GM21360 (cell line): ENCODE measurements around the gene AK4.
"Not testable (repeated sequence)": the region's sequence is repeated elsewhere in the genome, so short reads cannot be mapped to it uniquely, and the experiment has no call there.

Source experiments
- ATAC-seq: cut with Tn5 transposase; IDR thresholded peaks from one replicate; pipeline ENCODE4 v1.9.1; 2021; ENCODE audit warnings: mild to moderate bottlenecking, moderate library complexity; ENCODE audit not compliant: unreplicated experiment

AK4 gene

DNA sequence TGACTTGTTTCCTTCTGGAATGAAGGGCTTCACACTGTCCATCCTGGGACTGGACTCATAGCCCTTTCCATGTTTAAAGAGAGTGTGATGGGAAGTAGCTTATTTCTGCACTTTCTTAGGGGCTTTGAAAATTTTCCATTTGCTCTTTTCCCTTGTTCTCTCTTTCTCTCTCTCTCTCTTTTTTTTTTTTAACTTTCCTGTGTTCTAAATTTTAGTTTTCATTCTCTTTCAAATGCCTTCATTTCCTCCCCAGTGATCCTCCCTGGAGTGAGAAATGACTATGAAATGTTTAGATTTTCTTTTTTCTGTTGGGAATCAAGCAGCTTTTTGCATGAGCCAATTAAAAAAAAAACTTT is 2.1 kb downstream of the AK4 start:
- no peak for ATAC-seq

DNA sequence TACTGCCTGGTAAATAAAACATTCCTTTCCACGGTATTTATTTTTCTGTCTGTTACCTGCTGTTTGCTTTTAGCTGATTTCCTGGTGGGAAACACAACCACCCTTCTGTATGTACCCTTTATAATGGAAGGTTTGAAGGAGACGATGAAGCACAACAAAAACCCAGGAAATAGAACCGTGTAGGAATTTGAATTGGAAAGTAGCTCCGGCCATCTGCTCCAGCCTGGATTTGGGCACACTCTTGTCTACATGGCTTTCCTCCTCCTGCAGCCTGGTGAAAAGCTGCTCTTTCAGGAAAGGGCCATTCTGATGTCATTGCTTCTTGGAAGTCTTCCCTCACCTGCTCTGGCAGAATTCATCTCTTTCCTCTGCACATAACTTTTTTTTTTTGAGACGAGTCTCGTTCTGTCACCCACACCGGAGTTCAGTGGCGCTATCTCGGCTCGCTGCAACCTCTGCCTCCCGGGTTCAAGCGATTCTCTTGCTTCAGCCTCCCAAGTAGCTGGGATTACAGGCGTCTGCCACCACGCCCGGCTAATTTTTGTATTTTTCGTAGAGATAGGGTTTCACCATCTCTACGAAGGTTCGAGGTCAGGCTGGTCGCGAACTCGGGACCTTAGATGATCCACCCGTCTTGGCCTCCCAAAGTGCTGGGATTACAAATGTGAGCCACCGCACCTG is 2.7 kb downstream of the AK4 start:
- no peak for ATAC-seq

DNA sequence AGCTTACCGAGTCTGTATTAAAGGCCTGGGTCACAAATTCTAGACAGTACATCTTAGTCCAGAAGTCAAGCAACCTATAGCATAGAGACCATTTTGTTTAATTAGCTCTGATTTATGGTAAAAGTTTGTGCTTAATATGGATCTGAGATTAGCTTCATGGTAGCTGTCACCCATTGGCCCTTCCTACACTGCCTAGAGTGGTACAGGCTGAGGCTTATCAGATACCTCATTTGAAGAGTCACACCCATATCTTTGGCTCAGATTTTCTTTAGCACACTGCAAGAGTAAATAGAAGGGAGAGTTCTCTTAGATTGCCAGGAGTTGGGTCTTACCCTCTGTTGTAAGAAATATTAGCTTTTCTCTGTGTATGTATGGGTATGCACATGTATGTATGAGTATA is 3.6 kb downstream of the AK4 start:
- no peak for ATAC-seq

DNA sequence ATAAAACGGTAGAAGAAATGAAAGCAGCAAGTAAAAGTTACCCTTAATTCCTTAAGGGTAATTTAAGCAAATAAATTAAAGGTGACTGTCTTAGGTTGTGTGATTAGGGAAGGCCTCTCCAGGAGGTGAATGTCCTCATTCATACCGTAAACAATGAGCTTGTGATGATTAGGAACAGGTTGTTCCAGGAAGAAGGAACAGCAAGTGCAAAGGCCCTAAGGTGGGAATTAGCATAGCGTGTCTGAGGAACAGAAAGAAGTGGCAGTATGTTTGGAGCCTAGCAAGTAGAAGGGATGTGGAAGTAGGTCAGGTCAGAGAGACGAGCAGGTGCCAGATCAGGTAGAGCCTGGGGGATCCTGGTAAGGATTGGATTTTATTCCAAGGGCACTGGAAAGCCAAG is 5.6 kb downstream of the AK4 start:
- ATAC-seq: no peak

DNA sequence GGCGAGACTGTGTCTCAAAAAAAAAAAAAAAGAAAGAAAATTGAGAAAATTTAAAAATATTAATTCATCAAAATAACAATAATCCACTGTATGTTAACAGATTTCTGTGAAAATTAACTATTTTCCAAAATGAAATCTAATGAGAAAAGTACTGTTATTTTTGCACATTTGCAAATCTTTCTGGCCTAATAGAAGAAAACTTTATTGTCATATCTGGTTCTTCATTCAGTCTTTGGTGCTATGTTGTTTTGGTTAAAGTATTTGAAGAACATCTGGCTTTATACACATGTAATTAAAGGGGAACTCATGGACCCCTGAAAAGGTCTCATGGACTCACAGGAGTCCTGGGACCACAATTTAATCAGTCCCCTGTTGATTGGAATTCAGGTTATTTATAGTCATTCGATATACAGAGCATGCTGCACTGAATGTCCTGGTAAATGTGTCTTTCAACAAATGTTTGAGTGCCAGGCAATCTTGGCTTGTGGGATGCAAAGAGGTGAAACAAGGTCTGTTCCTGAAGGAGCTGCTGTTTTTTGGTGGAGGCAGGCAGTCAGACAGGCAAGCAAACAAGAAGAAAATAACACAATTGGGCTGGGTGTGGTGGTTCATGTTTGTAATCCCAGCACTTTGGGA is 9.0 kb downstream of the AK4 start:
- no peak for ATAC-seq

DNA sequence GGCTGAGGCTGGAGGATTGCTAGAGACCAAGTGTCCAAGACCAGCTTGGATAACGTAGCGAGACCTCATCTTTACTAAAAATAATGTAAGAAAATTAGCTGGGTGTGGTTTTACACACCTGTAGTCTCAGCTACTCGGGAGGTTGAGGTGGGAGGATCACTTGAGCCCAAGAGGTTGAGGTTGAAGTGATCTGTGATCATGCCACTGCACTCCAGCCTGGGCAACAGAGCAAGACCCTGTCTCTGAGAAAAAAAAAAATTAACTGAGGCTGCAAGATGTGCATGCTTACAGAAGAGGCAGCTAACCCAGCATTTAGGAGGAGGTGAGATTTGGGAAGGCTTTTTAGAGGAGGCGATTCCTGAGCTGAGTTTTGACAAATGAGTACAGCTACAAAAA is 9.5 kb downstream of the AK4 start:
- no peak for ATAC-seq

DNA sequence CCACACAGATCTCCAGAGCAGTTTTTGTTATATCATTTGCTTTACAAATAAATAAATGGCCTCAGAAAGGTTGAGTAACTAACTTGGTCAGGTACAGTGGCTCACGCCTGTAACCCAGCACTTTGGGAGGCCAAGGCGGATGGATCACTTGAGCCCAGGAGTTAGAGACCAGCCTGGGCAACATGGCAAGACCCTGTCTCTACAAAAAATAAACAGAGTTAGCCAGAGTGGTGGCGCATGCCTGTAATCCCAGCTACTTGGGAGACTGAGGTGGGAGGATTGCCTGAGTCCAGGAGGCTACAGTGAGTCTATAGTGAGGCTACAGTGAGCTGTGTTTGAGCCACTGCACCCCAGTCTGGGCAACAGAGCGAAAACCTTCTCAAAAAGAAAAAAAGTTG is 11.3 kb downstream of the AK4 start:
- ATAC-seq: not testable (repeated sequence)

DNA sequence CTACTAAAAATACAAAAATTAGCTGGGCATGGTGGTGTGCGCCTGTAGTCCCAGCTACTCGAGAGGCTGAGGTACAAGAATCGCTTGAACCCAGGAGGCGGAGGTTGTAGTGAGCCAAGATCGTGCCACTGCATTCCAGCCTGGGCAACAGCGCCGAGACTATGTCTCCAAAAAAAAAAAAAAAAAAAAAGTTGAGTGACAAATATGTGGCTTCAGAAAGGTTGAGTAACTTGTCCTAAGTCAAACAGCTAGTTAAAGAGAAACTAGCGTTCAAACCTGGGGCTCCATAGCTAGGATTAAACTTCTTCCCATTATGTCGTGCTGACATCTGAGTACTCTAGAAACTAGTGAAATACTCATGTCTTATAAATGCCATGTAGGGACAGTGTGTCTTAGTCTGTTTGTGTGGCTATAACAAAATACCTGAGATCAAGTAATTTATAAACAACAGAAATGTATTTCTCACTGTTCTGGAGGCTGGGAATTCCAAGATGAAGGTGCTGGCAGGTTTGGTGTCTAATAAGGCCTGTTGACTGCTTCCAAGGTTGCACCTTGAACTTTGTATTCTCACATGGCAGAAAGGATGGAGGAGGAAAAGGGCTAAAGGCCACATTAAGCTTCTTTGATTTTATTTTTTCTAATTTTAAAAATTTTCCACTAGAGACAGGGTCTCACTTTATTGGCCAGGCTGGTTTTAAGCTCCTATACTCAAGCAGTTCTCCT is 12.0 kb downstream of the AK4 start:
- no peak for ATAC-seq

DNA sequence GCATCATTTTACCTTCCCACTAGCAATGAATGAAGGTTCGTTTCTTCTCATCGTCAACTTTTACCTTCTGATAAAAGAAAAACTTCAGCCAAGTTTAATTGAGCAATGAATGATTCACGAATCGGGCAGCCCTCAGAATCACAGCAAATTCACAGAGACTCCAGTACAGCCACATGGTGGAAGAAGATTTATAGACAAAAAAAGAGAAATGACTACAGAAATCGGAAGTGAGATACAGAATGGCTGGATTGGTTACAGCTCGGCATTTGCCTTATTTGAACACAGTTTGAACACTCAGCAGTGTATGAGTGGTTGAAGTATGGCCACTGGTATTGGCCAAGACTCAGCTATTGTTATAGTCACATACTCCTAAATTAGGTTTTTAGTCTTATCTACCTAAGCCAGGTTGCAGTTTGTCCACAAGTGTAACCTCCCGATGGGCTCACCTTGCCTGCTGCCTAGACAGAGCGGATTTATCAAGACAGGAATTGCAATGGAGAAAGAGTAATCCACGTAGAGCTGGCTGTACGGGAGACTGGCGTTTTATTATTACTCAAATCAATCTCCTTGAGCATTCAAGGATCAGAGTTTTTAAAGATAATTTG is 15.3 kb downstream of the AK4 start:
- ATAC-seq: no peak

DNA sequence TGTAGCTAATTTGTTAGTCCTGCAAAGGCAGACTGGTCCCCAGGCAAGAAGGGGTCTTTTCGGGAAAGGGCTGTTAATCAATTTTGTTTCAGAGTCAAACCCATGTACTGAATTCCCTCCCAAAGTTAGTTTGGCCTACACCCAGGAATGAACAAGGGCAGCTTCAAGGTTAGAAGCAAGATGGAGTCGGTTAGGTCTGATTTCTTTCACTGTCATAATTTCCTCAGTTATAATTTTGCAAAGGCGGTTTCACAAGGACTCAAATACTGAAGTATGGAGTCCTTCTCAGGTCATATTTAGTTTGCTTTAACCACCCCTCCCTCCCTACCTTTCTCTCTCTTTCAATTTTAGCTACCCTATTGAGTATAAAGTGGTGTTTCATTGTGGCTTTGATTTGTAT is 16.1 kb downstream of the AK4 start:
- not testable (repeated sequence) for ATAC-seq

DNA sequence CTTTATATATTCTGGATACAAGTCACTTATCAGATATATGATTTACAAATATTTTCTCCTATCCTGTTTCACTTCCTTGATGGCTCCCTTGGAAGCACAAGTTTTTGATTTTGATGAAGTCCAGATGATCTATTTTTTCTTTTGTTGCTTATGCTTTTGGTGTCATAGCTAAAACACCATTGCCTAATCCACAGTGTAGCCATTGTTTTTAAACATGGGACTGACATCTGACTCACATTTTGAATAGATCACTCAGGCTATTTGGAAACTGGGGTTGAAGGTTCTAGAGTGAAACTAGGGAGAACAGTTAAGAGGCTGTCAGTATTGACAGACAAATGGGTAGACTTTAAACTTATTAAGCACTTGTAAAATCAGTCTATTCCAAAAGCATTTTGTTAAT is 16.6 kb downstream of the AK4 start:
- ATAC-seq: no peak

DNA sequence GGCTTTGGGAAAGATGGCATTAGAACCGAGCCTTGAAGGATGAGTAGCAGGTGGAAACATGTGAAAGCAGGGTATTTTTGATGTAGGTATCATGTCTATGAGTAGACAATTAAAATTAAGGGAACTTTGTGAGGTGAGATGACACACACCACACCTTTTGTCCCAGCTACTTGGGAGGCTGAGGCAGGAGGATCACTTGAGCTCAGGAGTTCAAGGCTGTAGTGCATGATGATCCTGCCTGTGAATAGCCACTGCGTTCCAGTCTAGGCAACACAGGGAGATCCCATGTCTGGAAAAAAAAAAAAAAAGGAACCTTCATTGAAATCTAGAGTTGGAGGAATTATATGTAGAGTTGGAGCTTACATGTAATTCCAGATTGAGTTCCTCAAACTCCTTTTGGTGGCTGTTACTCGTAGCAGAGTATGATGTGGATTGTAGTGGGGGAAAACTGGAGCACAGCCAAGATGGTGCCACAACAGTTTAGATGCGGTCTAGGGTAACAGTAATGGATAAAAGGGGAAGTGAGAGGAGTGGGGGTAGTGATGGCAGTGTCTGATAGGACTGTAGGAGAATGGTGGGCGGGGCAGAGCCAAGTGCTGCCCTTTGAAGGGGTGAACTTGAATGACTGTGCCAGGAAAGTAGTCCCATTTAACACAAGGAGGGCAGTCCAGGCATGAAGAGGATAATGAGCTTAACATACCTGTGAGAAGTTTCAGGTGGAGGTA is 17.4 kb downstream of the AK4 start:
- ATAC-seq: peak; percentile 86

DNA sequence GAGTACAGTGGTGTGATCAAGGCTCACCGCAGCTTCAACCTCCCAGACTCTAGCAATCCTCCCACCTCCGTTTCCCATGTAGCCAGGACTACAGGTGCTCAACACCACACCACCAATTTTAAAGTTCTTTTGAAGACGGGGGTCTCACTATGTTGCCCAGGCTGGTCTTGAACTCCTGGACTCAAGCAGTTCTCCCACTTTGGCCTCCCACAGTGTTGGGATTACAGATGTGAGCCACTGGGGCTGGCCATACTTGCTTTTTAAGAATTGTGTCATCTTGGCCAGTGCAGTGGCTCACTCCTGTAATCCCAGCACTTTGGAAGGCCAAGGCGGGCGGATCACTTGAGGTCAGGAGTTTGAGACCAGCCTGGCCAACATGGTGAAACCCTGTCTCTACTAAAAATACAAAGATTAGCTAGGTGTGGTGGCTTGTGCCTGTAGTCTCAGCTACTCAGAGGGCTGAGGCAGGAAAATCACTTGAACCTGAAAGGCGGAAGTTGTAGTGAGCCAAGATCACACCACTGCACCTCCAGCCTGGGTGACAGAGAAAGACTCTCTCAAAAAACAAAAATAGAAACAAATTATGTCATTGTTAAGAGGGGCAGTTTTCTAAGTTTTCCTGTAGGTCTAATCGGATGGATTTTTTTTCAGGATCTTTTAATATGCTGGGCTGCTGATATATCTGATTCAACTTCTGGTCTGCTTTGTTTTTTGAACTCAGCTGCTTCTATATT is 18.7 kb downstream of the AK4 start:
- ATAC-seq: peak; percentile 33

DNA sequence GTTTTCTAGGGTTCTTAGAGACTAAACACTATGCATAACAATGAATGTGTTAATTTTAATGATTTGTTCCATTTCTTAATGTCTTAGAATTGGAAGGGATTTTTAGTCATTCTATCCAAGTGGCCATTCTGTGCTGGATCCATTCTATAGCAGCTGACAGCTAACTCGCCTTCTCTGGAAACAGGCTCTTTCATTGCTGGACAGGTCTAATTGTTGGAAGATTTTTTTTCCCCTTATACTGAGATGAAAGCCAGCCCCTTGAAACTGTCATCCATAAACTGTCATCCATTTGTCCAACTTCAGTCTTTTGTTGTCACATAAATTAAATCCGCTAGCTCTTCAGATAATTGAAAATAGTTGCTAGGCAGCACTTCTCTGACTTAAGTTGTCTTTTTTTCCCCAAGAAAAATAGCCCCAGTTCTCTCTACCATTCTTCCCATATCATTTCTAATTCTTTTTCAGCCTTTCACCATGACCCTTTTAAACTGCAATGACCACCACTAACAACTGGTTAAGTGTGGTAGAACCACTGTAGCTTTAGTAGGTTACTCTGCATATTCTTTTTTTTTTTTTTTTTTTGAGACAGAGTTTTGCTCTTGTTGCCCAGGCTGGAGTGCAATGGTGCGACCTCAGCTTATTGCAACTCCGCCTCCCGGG is 19.7 kb downstream of the AK4 start:
- no peak for ATAC-seq

DNA sequence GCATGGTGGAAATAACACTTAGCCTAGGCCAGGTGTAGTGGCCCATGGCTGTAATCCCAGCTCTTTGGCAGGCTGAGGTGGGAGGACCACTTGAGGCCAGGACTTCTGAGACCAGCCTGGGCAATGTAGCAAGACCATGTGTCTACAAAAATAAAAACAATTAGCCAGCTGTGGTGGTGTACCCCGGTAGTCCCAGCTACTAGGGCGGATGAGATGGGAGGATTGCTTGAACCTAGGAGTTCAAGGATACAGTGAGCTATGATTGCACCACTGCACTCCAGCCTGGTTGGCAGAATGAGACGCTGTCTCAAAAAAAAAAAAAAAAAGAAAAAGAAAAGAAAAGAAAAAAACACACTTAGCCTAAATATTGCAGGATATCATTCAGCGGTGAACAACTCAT is 20.9 kb downstream of the AK4 start:
- no peak for ATAC-seq

DNA sequence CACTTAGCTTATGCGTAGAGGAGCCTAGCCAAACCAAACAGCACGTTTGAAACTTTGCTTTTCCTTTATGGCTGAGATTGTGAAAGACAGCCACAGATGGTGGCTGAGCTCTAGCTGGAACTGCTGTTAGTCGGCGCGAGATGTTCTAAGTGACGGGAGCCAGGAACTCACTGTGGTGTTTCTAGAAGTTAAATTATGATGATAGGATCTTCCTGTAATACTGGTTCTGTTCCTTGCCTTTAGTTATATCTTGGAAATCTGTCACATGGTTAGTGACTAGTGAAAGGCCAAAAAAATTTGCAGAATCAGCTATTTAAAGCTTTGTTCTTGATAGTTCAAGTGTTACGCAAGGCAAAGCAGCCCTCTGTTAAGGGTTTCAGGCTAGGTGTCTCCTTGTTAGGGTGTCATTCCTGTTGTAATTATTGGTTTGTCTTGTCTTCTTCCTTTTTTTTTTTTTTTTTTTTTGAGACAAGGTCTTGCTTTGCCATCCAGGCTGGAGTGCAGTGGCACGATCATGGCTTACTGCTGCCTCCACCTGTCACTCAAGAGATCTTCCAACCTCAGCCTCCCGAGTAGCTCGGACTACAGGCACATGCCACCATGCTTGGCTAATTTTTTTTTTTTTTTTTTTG is 22.6 kb downstream of the AK4 start:
- no peak for ATAC-seq

DNA sequence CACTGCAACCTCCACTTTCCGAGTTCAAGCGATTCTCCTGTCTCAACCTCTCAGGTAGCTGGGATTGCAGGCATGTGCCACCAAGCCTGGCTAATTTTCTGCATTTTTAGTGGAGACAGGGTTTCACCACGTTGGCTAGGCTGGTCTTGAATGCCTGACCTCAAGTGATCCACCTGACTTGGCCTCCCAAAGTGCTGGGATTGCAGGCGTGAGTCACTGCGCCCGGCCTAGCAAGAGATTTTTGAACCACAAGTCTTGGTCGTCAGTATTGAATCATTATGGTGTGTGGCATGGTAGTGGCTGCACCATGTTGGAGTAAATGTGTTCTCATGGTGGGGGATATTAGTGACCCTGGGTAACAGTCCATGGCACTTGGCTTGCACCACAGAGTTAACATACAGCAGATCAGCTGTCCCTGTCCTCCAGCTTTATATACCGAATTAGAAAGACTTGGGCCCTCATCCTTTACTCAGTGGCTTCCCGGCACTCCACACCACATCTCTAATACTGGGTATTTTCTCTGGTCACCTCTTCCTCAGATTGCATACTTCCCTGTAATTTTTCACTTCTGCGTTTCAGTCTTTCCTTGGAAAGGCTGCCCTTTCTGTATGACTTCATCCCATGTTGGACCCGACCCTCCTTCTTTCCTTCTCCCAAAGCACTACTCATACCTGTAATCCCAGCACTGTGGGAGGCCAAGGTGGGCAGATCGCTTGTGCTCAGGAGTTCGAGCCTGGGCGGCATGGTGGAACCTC is 25.1 kb downstream of the AK4 start:
- no peak for ATAC-seq

DNA sequence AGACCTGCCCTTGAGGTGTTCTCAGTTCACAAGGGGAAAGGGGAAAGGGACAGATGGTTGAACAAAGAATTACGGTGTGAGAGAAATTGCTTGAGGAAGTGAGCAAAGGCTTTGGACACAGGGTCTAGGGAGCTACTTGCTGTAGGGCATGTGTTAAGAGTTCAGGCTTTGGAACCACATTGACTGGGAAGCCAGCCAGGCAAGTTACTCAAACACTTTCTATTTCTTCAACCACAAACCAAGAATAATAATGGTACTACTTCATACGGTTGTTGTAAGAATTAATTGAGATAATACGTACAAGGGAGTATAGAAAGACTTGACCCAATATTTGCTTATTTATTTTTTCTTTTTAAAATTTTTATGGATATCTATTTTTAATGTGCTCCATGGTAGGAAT is 26.6 kb downstream of the AK4 start:
- ATAC-seq: peak; percentile 94
